ENCODE data around the gene MAP2K6.

Gene MAP2K6

GRCh38 chr17:69414408-69415274 is at the start of gene MAP2K6:
Gene MAP2K6 (plus strand): TSS chr17:69414697. CDS start chr17:69414985, 288 bp downstream.
- peak; percentile 46 for DNase-seq (ENCODE audit: low read depth, low spot score)

GRCh38 chr17:69367298-69367697 is 47.2 kb upstream of the MAP2K6 start:
- DNase-seq (ENCODE audit: low read depth, low spot score) = no peak

GRCh38 chr17:69373069-69373468 is 41.4 kb upstream of the MAP2K6 start:
- DNase-seq (ENCODE audit: low read depth, low spot score) = no peak

GRCh38 chr17:69375229-69375628 is 39.3 kb upstream of the MAP2K6 start:
- DNase-seq (ENCODE audit: low read depth, low spot score) = no peak

GRCh38 chr17:69388822-69389442 is 25.6 kb upstream of the MAP2K6 start:
- DNase-seq (ENCODE audit: low read depth, low spot score) = no peak

- no peak for DNase-seq (ENCODE audit: low read depth, low spot score)
Measured at GRCh38 chr17:69390795-69391501, 23.5 kb upstream of the MAP2K6 start.

GRCh38 chr17:69401251-69401650 is 13.2 kb upstream of the MAP2K6 start:
- no peak for DNase-seq (ENCODE audit: low read depth, low spot score)

GRCh38 chr17:69402052-69402451 is 12.4 kb upstream of the MAP2K6 start:
- no peak for DNase-seq (ENCODE audit: low read depth, low spot score)

GRCh38 chr17:69404399-69404798 is 10.1 kb upstream of the MAP2K6 start:
- DNase-seq (ENCODE audit: low read depth, low spot score) = no peak

- no peak for DNase-seq (ENCODE audit: low read depth, low spot score)
Measured at GRCh38 chr17:69405096-69405495, 9.4 kb upstream of the MAP2K6 start.

- DNase-seq (ENCODE audit: low read depth, low spot score) = no peak
Measured at GRCh38 chr17:69406941-69407340, 7.6 kb upstream of the MAP2K6 start.

- no peak for DNase-seq (ENCODE audit: low read depth, low spot score)
Measured at GRCh38 chr17:69407759-69408158, 6.7 kb upstream of the MAP2K6 start.

GRCh38 chr17:69410671-69411070 is 3.8 kb upstream of the MAP2K6 start:
- no peak for DNase-seq (ENCODE audit: low read depth, low spot score)

- no peak for DNase-seq (ENCODE audit: low read depth, low spot score)
Measured at GRCh38 chr17:69411766-69412165, 2.7 kb upstream of the MAP2K6 start.

- DNase-seq (ENCODE audit: low read depth, low spot score) = no peak
Measured at GRCh38 chr17:69412251-69412671, 2.2 kb upstream of the MAP2K6 start.

- no peak for DNase-seq (ENCODE audit: low read depth, low spot score)
Measured at GRCh38 chr17:69415431-69415830, 934 bp downstream of the MAP2K6 start.

- no peak for DNase-seq (ENCODE audit: low read depth, low spot score)
Measured at GRCh38 chr17:69417545-69418483, 3.3 kb downstream of the MAP2K6 start.

GRCh38 chr17:69418535-69418934 is 4.0 kb downstream of the MAP2K6 start:
- no peak for DNase-seq (ENCODE audit: low read depth, low spot score)

GRCh38 chr17:69423450-69423849 is 9.0 kb downstream of the MAP2K6 start:
- no peak for DNase-seq (ENCODE audit: low read depth, low spot score)

GRCh38 chr17:69424287-69425041 is 10.0 kb downstream of the MAP2K6 start:
- DNase-seq (ENCODE audit: low read depth, low spot score) = no peak

- DNase-seq (ENCODE audit: low read depth, low spot score) = no peak
Measured at GRCh38 chr17:69425978-69426377, 11.5 kb downstream of the MAP2K6 start.
